ENCODE results near the gene CSTPP1. TPM values are rescaled to one million over a fixed set of nuclear protein-coding genes. Genes with fewer than 3 reads are reported as not detected.

Gene CSTPP1
- total and polyA plus RNA-seq, 2 of the 8 experiments (the other 6 are each of a cell fraction or from before 2014, with no cell fraction given) = 24.2 to 28.7 TPM

DNA sequence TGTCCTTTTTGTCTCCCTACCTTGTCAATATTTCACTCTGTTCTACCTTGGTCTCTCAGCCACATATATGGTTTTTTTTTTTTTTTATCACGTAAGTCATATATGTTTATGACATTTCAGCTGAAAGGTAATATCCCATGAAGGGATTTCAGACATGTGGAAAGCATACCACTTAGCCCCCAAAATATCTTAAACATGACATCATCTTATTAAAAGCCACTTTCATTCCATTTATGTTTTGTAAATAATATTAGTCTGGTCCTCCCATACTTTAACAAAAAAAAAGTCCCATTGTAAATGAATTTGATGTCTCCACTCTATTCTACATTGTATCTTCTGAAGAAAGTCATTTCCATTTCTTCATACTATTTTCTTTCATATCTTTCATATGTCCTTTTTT lies 85.4 kb downstream of the CSTPP1 start:
- no peak overlapping the region for H2AK5ac ChIP-seq (ENCODE audit: low read depth, low read length)
- ChIA-PET POLR2A (ENCODE audit: partially characterized antibody) (no interaction called here), CTCF (ENCODE audit: partially characterized antibody) (interaction anchor here (1.0 to 2.1 kb wide), 5 partner anchors 9 to 140 kb away, joined by 3 to 9 read pairs (median 3); no protein-coding TSS in a partner anchor)
- H2BK120ac ChIP-seq (replicated peaks; ENCODE audit: low read depth, low read length) = no peak overlapping the region
- H3K4me3 ChIP-seq (ENCODE audit: extremely low read depth in 1 of 4, insufficient read depth in 2 of 4, low read depth in 3 of 4, low read length in 4 of 4) = no peak overlapping the region
- H4K20me1 ChIP-seq (replicated peaks in 1 of 2; ENCODE audit: control insufficient read depth in 1 of 2, insufficient read depth in 2 of 2, low read length in 2 of 2) = no peaks in the 10 kb centered on the region
- H2BK5ac ChIP-seq (ENCODE audit: low read depth, low read length) = no peak overlapping the region
- 100% methylated on average over 1 of the region's 1 CpG; no CpG with 5 or more reads in 1 of the 2 experiments for WGBS, 2 experiments (ENCODE audit: extremely low coverage in 1 of 2, insufficient coverage in 1 of 2, insufficient read length in 1 of 2, insufficient replicate concordance in 2 of 2, low coverage in 1 of 2, low lambda C conversion rate in 2 of 2, missing lambda C conversion rate in 1 of 2)
- H3K56ac ChIP-seq (replicated peaks; ENCODE audit: insufficient read length, low read depth, low read length) = no peak overlapping the region
- H3K4me2 ChIP-seq (ENCODE audit: insufficient read depth in 1 of 2, low read depth in 2 of 2, low read length in 2 of 2) = no peak overlapping the region; a peak in 1 of 4 replicates
- H3K9ac ChIP-seq (replicated peaks in 1 of 4; ENCODE audit: extremely low read depth in 1 of 4, low read depth in 3 of 4, low read length in 3 of 4) = no peak overlapping the region
- H3K18ac ChIP-seq (ENCODE audit: extremely low read depth, low read length) = no peak overlapping the region
- no peaks in the 10 kb centered on the region for H3K79me2 ChIP-seq (ENCODE audit: control insufficient read depth in 1 of 2, insufficient read depth in 2 of 2, low read length in 2 of 2)
- no peak overlapping the region for H2BK15ac ChIP-seq (ENCODE audit: low read length)
- H4K91ac ChIP-seq (replicated peaks; ENCODE audit: insufficient read length, low read length) = no peak overlapping the region
- no peak overlapping the region for H4K8ac ChIP-seq (ENCODE audit: extremely low read depth, insufficient read depth, low read length)
- no peaks in the 10 kb centered on the region for H3K36me3 ChIP-seq (ENCODE audit: control insufficient read depth in 2 of 4, insufficient read depth in 4 of 4, low read length in 3 of 4)
- H3K9me3 ChIP-seq (ENCODE audit: insufficient read depth in 2 of 2, low read depth in 1 of 2, low read length in 1 of 2) = no peaks in the 10 kb centered on the region
- H2AFZ ChIP-seq (ENCODE audit: low read length) = no peak overlapping the region
- DNase-seq (ENCODE audit: low read depth in 1 of 2, low spot score in 2 of 2) (no peak), FAIRE-seq (no peak)
- no peak overlapping the region for H3K4ac ChIP-seq (replicated peaks; ENCODE audit: insufficient read length, low read depth, low read length)
- H2BK20ac ChIP-seq (ENCODE audit: low read length) = no peak overlapping the region
- no peaks in the 10 kb centered on the region for H3K23me2 ChIP-seq (ENCODE audit: low read depth, low read length)
- H4K5ac ChIP-seq (ENCODE audit: insufficient read length, low read depth, low read length) = no peak overlapping the region
- no peaks in the 10 kb centered on the region for H3K27me3 ChIP-seq (replicated peaks in 1 of 4; ENCODE audit: control insufficient read depth in 3 of 4, extremely low read depth in 1 of 4, insufficient read depth in 3 of 4, low read length in 3 of 4)
- no peaks in the 10 kb centered on the region for H3K79me1 ChIP-seq (ENCODE audit: low read depth, low read length)
- no peak overlapping the region for H3K27ac ChIP-seq (ENCODE audit: low read depth, low read length)
- H2BK12ac ChIP-seq (ENCODE audit: low read depth, low read length) = no peak overlapping the region
- no peak overlapping the region for H3K14ac ChIP-seq (ENCODE audit: insufficient read length)
- no peak overlapping the region for H3K23ac ChIP-seq (ENCODE audit: insufficient read length)
- peaks cover 0 to 6% (median 3%) of the 10 kb centered on the region in 4 experiments; a peak in 3 of 7 replicates for H3K4me1 ChIP-seq (replicated peaks in 1 of 4; ENCODE audit: control insufficient read depth in 3 of 4, insufficient read depth in 4 of 4, low read length in 3 of 4)
- no peak for TF ChIP-seq PHF8 (conservative IDR thresholded peaks at IDR 0.05; ENCODE audit: low read depth, low read length)
- TF ChIP-seq, protein P1, sequence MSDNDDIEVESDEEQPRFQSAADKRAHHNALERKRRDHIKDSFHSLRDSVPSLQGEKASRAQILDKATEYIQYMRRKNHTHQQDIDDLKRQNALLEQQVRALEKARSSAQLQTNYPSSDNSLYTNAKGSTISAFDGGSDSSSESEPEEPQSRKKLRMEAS (IDR thresholded peaks at IDR 0.05) = no peak
- TF ChIP-seq TCF12 (IDR thresholded peaks at IDR 0.05; ENCODE audit: low read depth, low read length) = no peak
- TF ChIP-seq SUZ12 (IDR thresholded peaks at IDR 0.05; ENCODE audit: low read length) = no peak
- TF ChIP-seq SRF (IDR thresholded peaks at IDR 0.05; ENCODE audit: low read depth, low read length) = no peak
- TF ChIP-seq, protein P2, sequence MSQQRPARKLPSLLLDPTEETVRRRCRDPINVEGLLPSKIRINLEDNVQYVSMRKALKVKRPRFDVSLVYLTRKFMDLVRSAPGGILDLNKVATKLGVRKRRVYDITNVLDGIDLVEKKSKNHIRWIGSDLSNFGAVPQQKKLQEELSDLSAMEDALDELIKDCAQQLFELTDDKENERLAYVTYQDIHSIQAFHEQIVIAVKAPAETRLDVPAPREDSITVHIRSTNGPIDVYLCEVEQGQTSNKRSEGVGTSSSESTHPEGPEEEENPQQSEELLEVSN (IDR thresholded peaks at IDR 0.05) = no peak
- no peak for TF ChIP-seq CBX8 (IDR thresholded peaks at IDR 0.05; ENCODE audit: borderline replicate concordance, low read depth, low read length)
- no peak for TF ChIP-seq KDM4A (IDR thresholded peaks at IDR 0.05; ENCODE audit: low read depth, low read length, severe bottlenecking)
- no peak for TF ChIP-seq SIRT6 (IDR thresholded peaks at IDR 0.05; ENCODE audit: low read length)
- no peak for TF ChIP-seq SIN3A (conservative IDR thresholded peaks at IDR 0.05 in 1 of 2, IDR thresholded peaks at IDR 0.05 in 1 of 2; ENCODE audit: low read depth in 1 of 2, low read length in 2 of 2)
- TF ChIP-seq RBBP5 (IDR thresholded peaks at IDR 0.05; ENCODE audit: borderline replicate concordance, low read depth, low read length) = no peak
- no peak for TF ChIP-seq NANOG (IDR thresholded peaks at IDR 0.05; ENCODE audit: insufficient read depth, low read depth, low read length, poor library complexity, severe bottlenecking)
- no peak for TF ChIP-seq YY1 (IDR thresholded peaks at IDR 0.05; ENCODE audit: low read depth, low read length)
- no peak for TF ChIP-seq BACH1 (IDR thresholded peaks at IDR 0.05; ENCODE audit: low read length)
